A673 (cell line): ENCODE results near the gene CCDC183.

Source experiments
- EZH2 ChIP-seq: fragments of 200-600 bp; sonication (generic); IDR thresholded peaks from 2 replicates; pipeline ENCODE4 v1.6.1; 2017; ENCODE audit warnings: borderline replicate concordance, low read depth, mild to moderate bottlenecking, mixed read lengths, antibody characterized with exemption, low read length; ENCODE audit not compliant: poor library complexity, severe bottlenecking
- TF ChIP-seq, protein P1 (sequence below): fragments of 300-800, 200-600 bp; sonication (generic); conservative IDR thresholded peaks from 2 replicates; pipeline ENCODE4 v1.5.1; 2017; ENCODE audit warnings: low read depth, mild to moderate bottlenecking, antibody characterized with exemption, low read length, moderate library complexity, mixed read lengths

DNA sequence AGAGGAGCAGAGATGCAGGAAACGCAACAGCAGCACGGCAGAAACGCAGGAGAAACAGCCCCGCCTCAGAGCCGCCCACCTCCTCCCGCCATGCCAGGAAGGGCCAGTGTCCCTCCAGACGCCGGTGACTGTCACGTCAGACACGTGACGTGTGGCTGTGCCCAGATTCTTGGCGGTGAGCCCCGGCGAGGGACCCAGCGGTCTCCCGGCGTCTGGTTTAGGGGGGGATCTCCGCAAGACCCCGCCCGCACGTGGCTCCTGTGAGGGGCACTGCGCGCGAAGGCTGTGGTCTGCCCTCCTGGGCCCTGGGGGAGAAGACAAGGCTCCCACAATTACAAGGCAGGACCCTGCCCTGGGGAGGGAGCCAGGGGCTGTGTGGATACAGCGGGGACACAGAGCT is 35.7 kb upstream of the CCDC183 start:
- TF ChIP-seq, protein P1, sequence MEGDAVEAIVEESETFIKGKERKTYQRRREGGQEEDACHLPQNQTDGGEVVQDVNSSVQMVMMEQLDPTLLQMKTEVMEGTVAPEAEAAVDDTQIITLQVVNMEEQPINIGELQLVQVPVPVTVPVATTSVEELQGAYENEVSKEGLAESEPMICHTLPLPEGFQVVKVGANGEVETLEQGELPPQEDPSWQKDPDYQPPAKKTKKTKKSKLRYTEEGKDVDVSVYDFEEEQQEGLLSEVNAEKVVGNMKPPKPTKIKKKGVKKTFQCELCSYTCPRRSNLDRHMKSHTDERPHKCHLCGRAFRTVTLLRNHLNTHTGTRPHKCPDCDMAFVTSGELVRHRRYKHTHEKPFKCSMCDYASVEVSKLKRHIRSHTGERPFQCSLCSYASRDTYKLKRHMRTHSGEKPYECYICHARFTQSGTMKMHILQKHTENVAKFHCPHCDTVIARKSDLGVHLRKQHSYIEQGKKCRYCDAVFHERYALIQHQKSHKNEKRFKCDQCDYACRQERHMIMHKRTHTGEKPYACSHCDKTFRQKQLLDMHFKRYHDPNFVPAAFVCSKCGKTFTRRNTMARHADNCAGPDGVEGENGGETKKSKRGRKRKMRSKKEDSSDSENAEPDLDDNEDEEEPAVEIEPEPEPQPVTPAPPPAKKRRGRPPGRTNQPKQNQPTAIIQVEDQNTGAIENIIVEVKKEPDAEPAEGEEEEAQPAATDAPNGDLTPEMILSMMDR: no peak
- no peak for TF ChIP-seq EZH2
